Measurements from ENCODE around the gene CHMP6.

CHMP6 gene

GRCh38 chr17:80992077-80992947 is 671 bp downstream of the CHMP6 start:
- DNase-seq (ENCODE audit: low read depth) = no peak

- no peak for DNase-seq (ENCODE audit: low read depth)
These were observed 1.4 kb downstream of the CHMP6 start for GRCh38 chr17:80992948-80993624.

GRCh38 chr17:80995131-80995530 is 3.5 kb downstream of the CHMP6 start:
- no peak for DNase-seq (ENCODE audit: low read depth)

- DNase-seq (ENCODE audit: low read depth) = no peak
These were observed 5.0 kb downstream of the CHMP6 start for GRCh38 chr17:80996422-80997305.

GRCh38 chr17:80997424-80998117 is 5.9 kb downstream of the CHMP6 start:
- no peak for DNase-seq (ENCODE audit: low read depth)

- DNase-seq (ENCODE audit: low read depth) = no peak
These were observed 6.6 kb downstream of the CHMP6 start for GRCh38 chr17:80998118-80998747.

GRCh38 chr17:80998748-80999535 is 7.3 kb downstream of the CHMP6 start:
- no peak for DNase-seq (ENCODE audit: low read depth)

- DNase-seq (ENCODE audit: low read depth) = no peak
These were observed 8.1 kb downstream of the CHMP6 start for GRCh38 chr17:80999536-81000333.

GRCh38 chr17:81000334-81000630 is 8.6 kb downstream of the CHMP6 start:
- no peak for DNase-seq (ENCODE audit: low read depth)

GRCh38 chr17:81000631-81001357 is 9.2 kb downstream of the CHMP6 start:
- DNase-seq (ENCODE audit: low read depth) = no peak

GRCh38 chr17:81002013-81002384 is 10.4 kb downstream of the CHMP6 start:
- no peak for DNase-seq (ENCODE audit: low read depth)

- DNase-seq (ENCODE audit: low read depth) = no peak
These were observed 11.0 kb downstream of the CHMP6 start for GRCh38 chr17:81002409-81003361.

GRCh38 chr17:81003711-81004475 is 12.3 kb downstream of the CHMP6 start:
- no peak for DNase-seq (ENCODE audit: low read depth)

- DNase-seq (ENCODE audit: low read depth) = no peak
These were observed 15.2 kb downstream of the CHMP6 start for GRCh38 chr17:81006891-81007290.

GRCh38 chr17:81008140-81008539 is 16.5 kb downstream of the CHMP6 start:
- no peak for DNase-seq (ENCODE audit: low read depth)

- DNase-seq (ENCODE audit: low read depth) = no peak
These were observed 17.5 kb downstream of the CHMP6 start for GRCh38 chr17:81009136-81009535.

GRCh38 chr17:81010935-81011334 is 19.3 kb downstream of the CHMP6 start:
- no peak for DNase-seq (ENCODE audit: low read depth)
